CD4-positive, alpha-beta T cell treated with Interleukin-6 for 4 hours (primary cell): ENCODE data around the gene QRICH1.
A peak's percentile ranks its signal among the peaks of the same experiment; 100 is the strongest.

Experiments used
- DNase-seq: peaks from one replicate; pipeline ENCODE4 v3.0.0-alpha.2; 2020; ENCODE audit warnings: mixed read lengths

Gene QRICH1

GRCh38 chr3:49093853-49094767 is at the start of gene QRICH1:
Gene QRICH1, minus strand, starts transcription at chr3:49094071. Its CDS starts 17,054 bp downstream, at chr3:49077017.
- DNase-seq, result peak; percentile 95

- no peak for DNase-seq
Observed at GRCh38 chr3:49140080-49140479, 46.2 kb upstream of the QRICH1 start.

- no peak for DNase-seq
Observed at GRCh38 chr3:49135499-49135898, 41.6 kb upstream of the QRICH1 start.

- DNase-seq, result no peak
Observed at GRCh38 chr3:49134471-49135265, 40.8 kb upstream of the QRICH1 start.

GRCh38 chr3:49133226-49133951 is 39.5 kb upstream of the QRICH1 start:
- no peak for DNase-seq

GRCh38 chr3:49132437-49133225 is 38.8 kb upstream of the QRICH1 start, which contains the start of gene LAMB2:
Gene LAMB2, minus strand, starts transcription at chr3:49133050. Its CDS starts 183 bp downstream, at chr3:49132867.
- DNase-seq, result no peak

GRCh38 chr3:49132073-49132436 is 38.2 kb upstream of the QRICH1 start:
- DNase-seq, result no peak

GRCh38 chr3:49131576-49131975 is 37.7 kb upstream of the QRICH1 start:
- no peak for DNase-seq

- DNase-seq, result no peak
Observed at GRCh38 chr3:49131040-49131439, 37.2 kb upstream of the QRICH1 start.

- no peak for DNase-seq
Observed at GRCh38 chr3:49124991-49125670, 31.3 kb upstream of the QRICH1 start.

GRCh38 chr3:49124203-49124602 is 30.3 kb upstream of the QRICH1 start:
- no peak for DNase-seq

GRCh38 chr3:49123687-49124086 is 29.8 kb upstream of the QRICH1 start:
- no peak for DNase-seq

- DNase-seq, result no peak
Observed at GRCh38 chr3:49122886-49123545, 29.1 kb upstream of the QRICH1 start.

GRCh38 chr3:49122451-49122850 is 28.6 kb upstream of the QRICH1 start:
- DNase-seq, result no peak

- no peak for DNase-seq
Observed at GRCh38 chr3:49122022-49122421, 28.2 kb upstream of the QRICH1 start.

- no peak for DNase-seq
Observed at GRCh38 chr3:49121132-49121736, 27.4 kb upstream of the QRICH1 start.

GRCh38 chr3:49120438-49121131 is 26.7 kb upstream of the QRICH1 start, which contains the start of gene USP19:
Gene USP19, minus strand, starts transcription at chr3:49120823. Its CDS starts 1,678 bp downstream, at chr3:49119145.
- peak; percentile 98 for DNase-seq

GRCh38 chr3:49120096-49120437 is 26.2 kb upstream of the QRICH1 start:
- DNase-seq, result no peak

GRCh38 chr3:49119439-49119838 is 25.6 kb upstream of the QRICH1 start:
- DNase-seq, result no peak

GRCh38 chr3:49119036-49119435 is 25.2 kb upstream of the QRICH1 start:
- DNase-seq, result no peak
